IPS-18c (cell line): ENCODE data around the gene GNAI3.

Experiments used
- H3K4me3 ChIP-seq: 2 replicates; pipeline ENCODE4 v1.7.0; 2013; ENCODE audit warnings: low read depth, mild to moderate bottlenecking, low read length, moderate library complexity; ENCODE audit not compliant: insufficient read depth
- H3K9me3 ChIP-seq: one replicate; pipeline ENCODE4 v1.6.1; 2013; ENCODE audit warnings: mild to moderate bottlenecking, low read length, moderate library complexity; ENCODE audit not compliant: control insufficient read depth, insufficient read depth

GNAI3 gene

GRCh38 chr1:109625176-109625575, 76.8 kb downstream of the GNAI3 start:
- Histone ChIP-seq H3K4me3 (no peak overlapping the region), H3K9me3 (no peaks in the 10 kb centered on the region)

- H3K4me3 ChIP-seq, result no peak overlapping the region
Measured at GRCh38 chr1:109625601-109626560, 77.5 kb downstream of the GNAI3 start.

GRCh38 chr1:109626682-109627408, 78.4 kb downstream of the GNAI3 start:
- Histone ChIP-seq H3K9me3 (no peaks in the 10 kb centered on the region), H3K4me3 (no peak overlapping the region)

More at GRCh38 chr1:109625601-109626560, 77.5 kb downstream of the GNAI3 start:
- no peaks in the 10 kb centered on the region for H3K9me3 ChIP-seq

GRCh38 chr1:109627692-109628399, 79.4 kb downstream of the GNAI3 start:
- Histone ChIP-seq H3K4me3 (no peak overlapping the region), H3K9me3 (no peaks in the 10 kb centered on the region)

GRCh38 chr1:109628540-109629321, 80.3 kb downstream of the GNAI3 start:
- H3K4me3 ChIP-seq, result no peak overlapping the region
- no peaks in the 10 kb centered on the region for H3K9me3 ChIP-seq

- H3K4me3 ChIP-seq, result no peak overlapping the region
- no peaks in the 10 kb centered on the region for H3K9me3 ChIP-seq
Measured at GRCh38 chr1:109629372-109630030, 81.1 kb downstream of the GNAI3 start.

- Histone ChIP-seq H3K4me3 (no peak overlapping the region; the same call in 1 of the 2 replicates), H3K9me3 (no peaks in the 10 kb centered on the region)
Measured at GRCh38 chr1:109630081-109630897, 81.9 kb downstream of the GNAI3 start.

- Histone ChIP-seq H3K4me3 (no peak overlapping the region; the same call in 1 of the 2 replicates), H3K9me3 (no peaks in the 10 kb centered on the region)
Measured at GRCh38 chr1:109630898-109631512, 82.6 kb downstream of the GNAI3 start.

- no peaks in the 10 kb centered on the region for H3K9me3 ChIP-seq
Measured at GRCh38 chr1:109631513-109632505, 83.4 kb downstream of the GNAI3 start.

GRCh38 chr1:109632671-109633346, 84.4 kb downstream of the GNAI3 start:
- H3K4me3 ChIP-seq, result no peak overlapping the region
- no peaks in the 10 kb centered on the region for H3K9me3 ChIP-seq

More at GRCh38 chr1:109631513-109632505, 83.4 kb downstream of the GNAI3 start:
- H3K4me3 ChIP-seq, result no peak overlapping the region

GRCh38 chr1:109634292-109634691, 85.9 kb downstream of the GNAI3 start:
- Histone ChIP-seq H3K4me3 (no peak overlapping the region), H3K9me3 (no peaks in the 10 kb centered on the region)

- no peak overlapping the region for H3K4me3 ChIP-seq
Measured at GRCh38 chr1:109634771-109635750, 86.6 kb downstream of the GNAI3 start.

GRCh38 chr1:109635862-109636200, 87.4 kb downstream of the GNAI3 start:
- H3K4me3 ChIP-seq, result no peak overlapping the region
- no peaks in the 10 kb centered on the region for H3K9me3 ChIP-seq

More at GRCh38 chr1:109634771-109635750, 86.6 kb downstream of the GNAI3 start:
- H3K9me3 ChIP-seq, result no peaks in the 10 kb centered on the region
